GM12873 (cell line): ENCODE data around the gene ELMO1.

ENCODE experiments used
- CTCF ChIP-seq: IDR thresholded peaks from 2 replicates; pipeline ENCODE4 v1.5.1; 2012; ENCODE audit warnings: low read depth, mild to moderate bottlenecking, moderate library complexity, low read length, control low read depth; ENCODE audit not compliant: insufficient read depth; ENCODE audit errors: missing control alignments

ELMO1 gene

GRCh38 chr7:36957620-36958019 lies 491.0 kb downstream of the ELMO1 start:
- no peak for TF ChIP-seq CTCF

GRCh38 chr7:36956814-36957213 lies 491.9 kb downstream of the ELMO1 start:
- no peak for TF ChIP-seq CTCF

- no peak for TF ChIP-seq CTCF
Observed at GRCh38 chr7:36955456-36956129, 493.1 kb downstream of the ELMO1 start.

- no peak for TF ChIP-seq CTCF
Observed at GRCh38 chr7:36951257-36951697, 497.4 kb downstream of the ELMO1 start.

- no peak for TF ChIP-seq CTCF
Observed at GRCh38 chr7:36949711-36950600, 498.7 kb downstream of the ELMO1 start.

- no peak for TF ChIP-seq CTCF
Observed at GRCh38 chr7:36946401-36946739, 502.3 kb downstream of the ELMO1 start.

- no peak for TF ChIP-seq CTCF
Observed at GRCh38 chr7:36945612-36946400, 502.9 kb downstream of the ELMO1 start.
